Retina (tissue), 1 donor: ENCODE data around the gene BICD1.
"Not testable (repeated sequence)": the region's sequence is repeated elsewhere in the genome, so short reads cannot be mapped to it uniquely, and the experiment has no call there.

ENCODE experiments used
- DNase-seq: peaks from one replicate; pipeline ENCODE4 v3.0.0-alpha.2; 2016

BICD1 gene

DNA sequence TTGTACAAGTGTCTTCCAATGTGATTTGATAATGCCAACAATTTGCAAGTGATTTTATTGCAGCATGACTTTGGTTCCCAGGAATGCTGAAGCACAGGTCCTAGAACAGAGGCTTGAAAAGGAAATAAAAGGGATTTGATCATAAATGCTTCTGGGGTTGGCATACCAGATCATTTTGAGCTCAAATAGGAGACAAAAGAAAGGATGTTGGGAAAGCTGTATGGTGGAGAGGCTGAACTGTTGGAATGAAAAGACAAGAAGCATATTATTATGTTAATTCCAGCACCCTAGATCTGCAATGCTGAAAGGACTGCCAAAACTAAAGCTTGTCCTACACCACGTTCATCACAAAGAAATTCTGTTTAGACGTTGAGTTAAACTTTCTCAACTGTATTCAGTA is 143.1 kb downstream of the BICD1 start:
- no peak for DNase-seq

DNA sequence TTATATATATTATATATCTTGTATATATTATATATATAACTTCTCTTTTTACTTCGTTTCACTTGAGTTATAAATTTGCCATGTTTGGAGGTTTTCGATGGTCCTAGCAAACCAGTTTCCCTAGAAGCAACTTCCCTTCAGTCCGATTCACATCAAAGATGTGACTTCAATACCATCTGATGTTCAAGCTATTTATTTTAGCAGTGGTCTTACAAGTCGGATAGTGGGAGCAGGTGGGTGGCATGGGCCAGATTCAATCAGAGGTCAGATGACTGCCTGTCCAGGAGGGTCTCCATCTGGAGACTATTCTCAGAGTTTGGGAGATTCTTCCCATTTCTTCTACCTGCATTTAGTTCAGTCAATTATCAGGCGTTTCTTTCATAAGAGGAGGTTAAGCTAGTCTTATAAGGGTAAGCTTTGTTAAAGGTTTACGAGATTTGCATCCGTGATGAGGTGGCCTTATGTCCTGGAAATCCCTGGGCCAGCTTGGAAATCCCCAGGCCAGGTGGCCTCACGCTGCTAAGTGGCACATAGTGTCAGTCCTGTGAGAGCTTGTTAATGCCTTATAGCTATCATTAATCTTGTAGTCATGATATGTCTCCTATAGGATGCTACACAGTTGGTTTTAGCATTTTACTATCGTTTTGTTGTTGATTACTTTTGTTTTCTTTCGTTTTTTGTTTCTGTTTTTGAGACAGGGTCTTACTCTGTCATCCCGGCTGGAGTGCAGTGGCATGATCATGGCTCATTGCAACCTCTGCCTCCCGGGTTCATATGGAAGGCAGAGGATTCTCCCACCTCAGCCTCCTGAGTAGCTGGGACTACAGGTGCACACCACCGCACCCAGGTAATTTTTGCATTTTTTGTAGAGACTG is 145.8 kb downstream of the BICD1 start:
- peak; percentile 17 for DNase-seq

DNA sequence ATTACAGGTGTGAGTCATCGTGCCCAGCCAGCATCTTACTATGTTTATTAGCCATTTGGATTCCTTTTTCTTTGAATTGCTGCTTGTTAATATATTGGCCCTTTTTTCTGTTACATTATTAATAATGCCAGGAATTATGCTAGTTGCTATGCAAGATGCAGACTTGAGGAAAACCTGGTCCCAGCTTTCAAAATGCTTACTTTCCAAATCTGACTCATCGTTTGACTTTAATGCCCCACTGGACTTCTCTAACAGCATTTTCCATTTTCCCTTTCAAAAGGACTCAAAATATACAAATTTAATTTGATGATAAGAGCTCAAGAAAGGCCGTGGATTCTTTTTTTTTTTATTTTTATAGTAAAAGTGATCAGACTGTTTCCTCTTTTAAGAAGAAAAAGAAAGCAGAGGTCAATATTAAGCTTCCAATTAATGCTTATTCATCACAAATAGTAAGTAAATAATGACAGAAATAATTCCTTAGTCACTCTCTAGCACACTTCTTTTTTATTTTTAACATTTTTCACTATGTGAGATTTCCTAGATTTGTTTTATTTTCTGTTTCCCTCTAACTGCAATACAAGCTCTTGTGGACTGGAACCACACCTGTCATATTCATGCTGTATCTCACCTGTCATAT is 146.6 kb downstream of the BICD1 start:
- DNase-seq, result no peak

DNA sequence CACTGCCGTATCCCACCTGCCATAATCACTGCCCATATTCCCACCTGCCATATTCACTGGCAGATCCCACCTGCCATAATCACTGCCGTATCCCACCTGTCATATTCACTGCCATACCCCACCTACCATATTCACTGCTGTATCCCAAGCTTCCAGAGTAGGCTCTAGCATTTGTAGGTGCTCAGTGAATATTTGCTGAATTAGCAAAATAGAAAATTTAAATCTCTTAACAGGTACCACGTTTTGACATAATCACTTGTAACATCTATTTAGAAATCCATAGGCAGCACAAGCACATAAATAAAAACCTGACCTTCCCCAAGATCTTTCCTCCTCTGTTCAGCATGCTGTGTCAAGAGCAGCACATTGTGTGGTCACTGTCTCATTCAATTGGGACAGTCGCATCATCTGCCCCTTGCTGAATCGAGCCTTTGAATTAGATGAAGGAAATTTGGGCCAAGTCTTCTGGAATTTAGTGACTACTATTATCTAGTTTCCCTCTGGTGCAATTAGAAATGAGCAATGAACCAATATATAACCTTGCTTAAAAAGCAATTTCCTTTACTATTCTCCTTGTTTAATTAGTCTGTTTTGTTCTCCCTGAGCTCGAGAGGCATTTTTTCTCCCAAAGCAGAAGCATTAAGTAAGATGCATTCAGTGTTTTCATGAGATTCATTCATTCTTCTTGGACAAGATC is 147.8 kb downstream of the BICD1 start:
- DNase-seq, result peak; percentile 23

DNA sequence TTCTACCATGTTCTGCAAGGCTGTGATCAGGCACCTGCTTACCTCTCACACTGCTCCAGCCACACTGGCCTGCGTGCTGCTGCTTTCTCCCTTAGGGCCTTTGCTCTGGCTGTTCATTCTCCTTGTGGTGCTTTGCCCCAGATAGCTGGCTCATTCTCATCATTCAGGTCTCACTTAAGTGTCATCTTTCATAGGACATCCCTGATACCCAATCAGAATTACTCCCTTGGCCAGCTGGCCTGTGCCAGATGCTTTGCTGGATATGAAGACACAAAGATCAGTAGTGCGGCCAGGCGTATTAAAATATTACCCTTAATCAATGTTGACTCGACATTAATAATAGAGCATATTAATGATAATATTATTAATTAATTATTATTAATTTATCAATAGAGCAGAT is 148.9 kb downstream of the BICD1 start:
- no peak for DNase-seq

DNA sequence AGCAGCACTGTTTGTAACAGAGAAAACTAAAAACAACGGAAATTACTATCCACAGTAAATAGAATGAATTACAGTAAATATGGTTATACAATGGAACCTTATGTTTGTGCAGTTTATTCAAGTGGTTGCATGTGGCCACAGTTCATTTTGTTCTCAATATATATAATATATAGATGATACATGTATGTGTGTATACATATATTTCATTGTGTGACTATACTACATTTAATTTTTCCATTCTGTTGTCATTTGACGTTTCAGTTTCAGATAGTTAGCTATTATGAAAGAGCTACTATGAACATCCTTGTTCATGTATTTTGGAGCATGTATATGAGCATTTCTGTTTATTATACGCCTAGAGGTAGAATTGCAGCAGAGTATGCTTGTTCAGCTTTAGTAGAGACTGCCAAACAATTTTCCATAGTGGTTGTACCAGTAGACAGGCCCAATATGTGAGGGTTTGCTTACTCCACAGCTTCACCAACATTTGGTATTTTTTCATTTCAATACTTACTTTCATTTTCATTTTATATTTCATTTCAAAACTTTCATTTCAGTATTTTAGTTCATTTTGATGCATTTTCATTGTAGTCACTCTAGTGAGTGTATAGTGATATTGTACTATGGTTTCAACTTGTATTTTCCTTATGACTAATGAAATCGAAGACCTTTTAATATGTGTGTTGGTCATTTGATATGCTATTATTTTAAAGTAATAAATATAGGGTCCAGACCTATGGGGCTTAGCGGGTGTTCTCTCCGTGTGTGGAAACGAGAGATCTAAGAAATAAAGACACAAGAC is 151.2 kb downstream of the BICD1 start:
- DNase-seq, result no peak

DNA sequence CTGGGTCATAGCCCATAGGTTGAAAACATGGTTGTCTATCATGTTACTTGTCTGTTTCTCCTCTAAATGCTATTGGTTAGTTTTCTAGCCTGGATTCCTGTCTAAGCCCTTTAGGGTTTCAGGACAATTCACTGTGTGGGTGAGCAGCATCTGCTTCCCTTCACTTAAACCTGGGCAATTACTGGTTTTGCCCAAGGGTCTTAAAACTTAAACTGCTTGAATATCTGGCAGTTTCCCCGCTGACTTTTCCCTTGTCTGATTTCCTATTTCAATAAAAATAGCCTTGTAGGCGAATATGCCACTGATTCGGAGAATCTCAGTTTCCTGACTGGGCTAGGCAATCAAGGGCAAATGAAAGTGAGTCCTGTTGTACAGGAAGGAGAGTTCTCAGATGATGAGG is 154.0 kb downstream of the BICD1 start:
- DNase-seq, result no peak

DNA sequence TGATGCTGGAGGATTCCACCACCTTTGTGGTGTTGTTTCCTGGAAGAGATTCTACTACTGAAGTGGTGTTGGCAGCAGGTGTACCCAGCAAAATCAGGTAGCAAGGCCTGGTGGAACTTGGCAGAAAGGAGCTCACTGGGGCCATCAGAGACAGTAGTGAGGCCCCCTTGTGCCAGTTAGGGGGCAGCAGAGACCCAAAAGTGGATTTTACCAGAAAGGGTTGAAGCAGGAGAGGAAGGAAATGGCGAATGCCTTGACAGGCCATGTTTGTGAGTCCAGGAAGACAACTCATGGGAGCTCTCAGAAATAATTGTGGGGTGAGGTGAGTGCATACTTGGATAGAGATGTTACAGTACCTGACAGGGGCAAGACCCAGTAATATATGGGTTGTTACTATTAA is 155.0 kb downstream of the BICD1 start:
- no peak for DNase-seq

DNA sequence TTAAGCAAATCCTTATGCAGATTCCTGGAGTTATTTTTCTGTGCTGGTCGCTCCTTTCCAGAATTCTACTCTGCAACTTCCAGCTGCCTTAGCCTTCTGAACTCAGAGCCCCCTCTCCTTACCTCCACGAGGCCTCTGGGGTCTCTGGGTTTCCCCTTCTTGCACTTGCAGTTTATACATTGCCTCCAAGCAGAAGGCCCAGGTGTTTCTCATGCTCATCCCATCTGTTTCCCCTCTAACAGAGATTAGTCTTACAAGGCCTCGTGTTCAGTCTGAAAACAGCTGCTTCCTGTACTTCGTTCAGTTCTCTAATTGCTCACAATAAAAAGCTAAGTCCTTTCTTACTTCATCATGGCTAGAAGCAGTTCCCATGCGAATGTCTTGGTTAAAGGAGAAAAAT is 158.3 kb downstream of the BICD1 start:
- DNase-seq, result no peak

DNA sequence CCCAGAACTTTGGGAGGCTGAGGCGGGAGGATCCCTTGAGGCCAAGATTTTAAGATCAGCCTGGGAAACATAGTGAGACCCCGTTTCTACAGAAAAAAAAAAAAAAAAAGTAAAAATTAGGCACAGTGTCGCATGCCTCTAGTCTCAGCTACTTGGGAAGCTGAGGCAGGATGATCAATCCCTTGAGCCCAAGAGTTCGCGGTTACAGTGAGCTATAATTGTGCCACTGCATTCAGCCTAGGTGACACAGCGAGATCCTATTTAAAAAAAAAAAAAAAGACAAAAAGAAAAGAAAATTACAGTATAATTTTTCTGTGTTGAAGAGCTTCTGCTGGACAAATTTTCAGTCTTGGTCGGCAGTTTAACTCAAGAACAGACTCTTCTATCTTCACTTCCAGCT is 158.8 kb downstream of the BICD1 start:
- no peak for DNase-seq

DNA sequence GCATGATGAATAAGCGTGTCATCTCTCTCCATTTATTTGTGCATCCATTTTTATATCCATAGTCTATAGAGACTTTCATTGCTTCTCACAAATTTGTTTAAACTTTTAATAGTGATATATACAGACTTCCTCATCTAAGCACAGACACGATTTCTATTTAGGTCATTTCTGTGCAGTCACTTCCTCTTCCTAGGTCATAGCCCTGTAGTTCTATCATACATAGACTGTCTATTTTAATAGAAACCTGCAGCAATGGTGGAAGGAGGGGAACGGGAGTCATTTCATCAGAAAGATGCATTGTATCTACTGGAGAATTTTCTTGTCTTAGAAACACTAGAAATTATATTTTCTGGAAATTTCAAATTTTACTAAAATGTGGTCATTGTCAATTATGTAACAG is 159.3 kb downstream of the BICD1 start:
- DNase-seq, result no peak

DNA sequence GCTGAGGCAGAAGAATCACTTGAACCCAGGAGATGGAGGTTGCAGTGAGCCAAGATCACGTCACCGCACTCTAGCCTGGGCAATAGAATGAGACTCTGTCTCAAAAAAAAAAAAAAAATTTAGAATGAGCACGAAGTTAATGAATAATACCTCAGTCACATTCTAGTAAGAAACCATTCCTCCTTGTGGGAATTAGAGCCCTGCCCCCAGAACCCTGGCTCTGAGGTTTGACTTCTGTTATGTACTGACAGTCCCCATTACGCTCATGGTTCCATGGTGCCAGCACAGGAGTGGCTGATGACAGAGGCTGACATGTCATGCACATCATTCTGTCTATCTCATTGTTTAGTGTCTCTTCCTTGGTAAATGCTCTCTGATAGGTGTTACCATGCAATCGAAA is 160.1 kb downstream of the BICD1 start:
- DNase-seq, result no peak

DNA sequence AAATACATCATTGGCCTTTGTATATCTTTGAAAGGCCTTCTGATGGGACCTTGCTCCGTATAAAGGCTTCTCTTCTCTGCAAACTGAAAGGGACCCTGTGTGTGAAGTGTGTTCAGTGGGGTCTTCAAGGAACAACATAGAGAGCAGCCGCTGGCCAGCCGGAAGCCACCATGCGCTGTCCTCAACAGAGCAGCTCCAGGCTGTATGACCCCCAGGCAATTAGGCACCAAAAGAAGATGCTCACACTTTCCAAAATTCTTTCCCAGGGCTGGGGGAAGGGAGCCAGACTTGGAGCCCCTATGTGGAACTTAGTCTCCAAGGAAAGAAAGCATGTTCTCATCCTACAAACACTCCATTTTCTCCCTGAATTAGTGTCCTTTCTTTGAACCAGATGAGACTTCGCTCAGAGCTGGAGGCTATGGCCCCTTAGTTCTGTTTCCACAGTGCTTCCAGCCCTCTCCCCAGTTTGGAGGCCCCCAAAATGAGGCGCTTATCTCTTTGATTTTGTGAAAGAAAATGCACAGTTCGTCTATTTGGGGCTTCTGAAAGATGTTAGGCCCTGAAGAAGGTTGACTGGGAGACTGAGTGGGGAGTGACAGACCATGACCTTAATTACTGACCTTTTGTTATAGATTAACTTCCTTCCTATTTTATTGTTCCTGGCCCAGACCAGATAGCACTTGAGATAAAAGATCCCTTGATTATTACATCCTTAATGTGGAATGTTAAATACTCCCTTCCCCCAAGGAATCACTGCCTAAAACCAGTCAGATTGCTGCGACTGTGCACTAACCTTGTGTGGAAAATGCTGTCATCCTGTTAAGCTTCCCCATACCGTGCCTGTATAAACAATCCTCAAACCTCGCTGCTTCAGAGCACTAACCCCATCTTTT is 164.4 kb downstream of the BICD1 start:
- peak; percentile 32 for DNase-seq

DNA sequence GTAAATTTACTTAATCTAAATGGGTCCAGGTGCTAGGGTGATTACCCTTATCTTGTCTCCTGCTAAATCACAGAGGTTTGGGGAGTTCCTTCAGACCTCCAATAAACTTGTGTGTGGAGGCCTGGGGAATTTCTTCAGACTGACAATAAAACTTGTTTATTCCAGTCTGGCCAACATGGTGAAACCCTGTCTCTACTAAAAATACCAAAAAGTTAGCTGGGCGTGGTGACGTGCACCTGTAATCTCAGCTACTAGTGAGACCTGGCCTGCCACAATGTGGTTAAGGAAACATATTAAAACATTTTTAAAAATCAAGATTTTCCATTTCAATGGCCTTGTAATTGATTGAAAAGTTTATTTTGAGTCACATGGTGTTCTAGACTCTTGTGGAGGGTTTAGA is 165.8 kb downstream of the BICD1 start:
- DNase-seq, result no peak

DNA sequence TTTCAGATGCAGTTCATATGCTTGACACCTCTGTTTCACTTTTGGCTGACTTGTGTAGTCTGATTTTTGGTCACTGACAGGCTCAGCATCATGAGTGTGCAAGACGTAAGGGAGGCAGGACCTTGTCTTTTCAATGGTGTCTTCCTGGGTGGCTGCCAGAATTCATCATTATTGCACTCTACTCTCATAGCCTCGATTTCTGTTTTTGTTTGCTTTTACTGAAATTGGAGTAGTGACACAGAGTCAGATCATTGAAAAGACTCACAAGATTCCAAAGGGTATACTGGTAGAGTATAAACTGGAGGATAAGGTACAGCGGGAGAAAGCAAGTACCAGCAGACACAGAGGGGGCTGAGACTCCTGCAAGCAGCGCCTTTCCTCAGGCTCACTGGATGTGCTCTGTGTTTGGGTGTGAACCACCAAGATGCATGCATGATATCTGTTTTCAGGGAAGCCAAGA is 166.4 kb downstream of the BICD1 start:
- DNase-seq, result no peak

DNA sequence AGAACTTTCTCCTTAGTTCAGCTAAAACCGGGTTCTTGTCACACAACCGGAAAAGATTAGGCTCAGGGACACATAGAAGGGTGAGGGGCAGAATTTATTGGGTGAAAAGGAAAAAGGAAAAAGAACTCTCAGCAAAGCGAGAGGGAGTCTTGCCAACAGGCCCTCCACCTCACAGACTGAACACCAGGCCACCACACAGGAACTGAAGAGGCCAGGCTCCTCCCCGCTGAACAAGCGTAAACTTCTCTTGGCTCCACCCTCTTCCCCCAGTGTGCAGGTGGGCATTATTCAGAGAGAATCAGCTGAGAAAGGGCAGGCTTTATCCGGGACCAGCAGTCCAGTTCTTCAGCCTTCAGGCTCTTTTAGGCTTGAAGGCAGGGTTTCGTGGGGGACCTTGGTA is 167.1 kb downstream of the BICD1 start:
- DNase-seq, result no peak

DNA sequence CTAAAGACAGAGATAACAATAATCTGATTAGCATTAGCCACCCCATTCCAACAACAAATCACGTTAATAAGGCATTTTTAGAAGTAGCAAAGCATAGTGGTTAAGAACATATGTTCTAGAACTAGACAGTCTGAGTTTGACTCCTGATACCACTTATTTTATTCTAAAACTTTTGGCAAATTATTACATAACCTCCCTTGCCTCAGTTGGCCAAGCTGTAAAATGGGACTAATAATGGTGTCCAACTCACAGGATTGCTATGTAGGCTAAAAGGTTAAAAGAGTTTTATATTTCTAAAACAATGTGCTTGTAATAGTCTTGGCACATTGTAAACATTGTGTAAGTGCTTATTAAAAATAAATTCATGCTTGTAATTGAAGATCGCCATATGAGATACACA is 168.0 kb downstream of the BICD1 start:
- no peak for DNase-seq

DNA sequence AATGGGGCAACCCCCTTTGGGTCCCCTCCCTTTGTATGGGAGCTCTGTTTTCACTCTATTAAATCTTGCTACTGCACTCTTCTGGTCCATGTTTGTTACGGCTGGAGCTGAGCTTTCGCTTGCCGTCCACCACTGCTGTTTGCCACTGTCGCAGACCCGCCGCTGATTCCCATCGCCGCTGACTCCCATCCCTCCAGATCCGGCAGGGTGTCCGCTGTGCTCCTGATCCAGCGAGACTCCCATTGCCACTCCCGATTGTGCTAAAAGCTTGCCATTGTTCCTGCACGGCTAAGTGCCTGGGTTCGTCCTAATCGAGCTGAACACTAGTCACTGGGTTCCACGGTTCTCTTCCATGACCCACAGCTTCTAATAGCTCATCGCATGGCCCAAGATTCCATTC is 168.9 kb downstream of the BICD1 start:
- DNase-seq, result not testable (repeated sequence)

DNA sequence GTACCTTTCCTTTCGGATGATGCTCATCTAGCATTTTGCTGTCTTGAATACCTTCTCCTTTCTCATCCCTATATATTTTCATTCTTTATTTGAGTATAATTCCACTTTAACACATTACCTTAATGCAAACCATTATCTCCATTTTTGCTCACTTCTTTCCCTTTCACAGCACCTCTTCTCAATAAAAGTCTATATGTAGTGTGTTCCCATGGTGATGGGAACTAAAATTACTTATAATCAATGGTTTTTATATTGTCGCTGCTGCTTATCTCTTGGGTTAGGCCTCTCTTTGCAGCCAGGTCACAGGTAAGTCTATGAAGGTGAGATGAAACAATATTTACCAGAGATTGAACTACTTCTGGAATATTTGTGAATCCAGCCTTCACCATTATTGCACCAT is 171.1 kb downstream of the BICD1 start:
- DNase-seq, result no peak

DNA sequence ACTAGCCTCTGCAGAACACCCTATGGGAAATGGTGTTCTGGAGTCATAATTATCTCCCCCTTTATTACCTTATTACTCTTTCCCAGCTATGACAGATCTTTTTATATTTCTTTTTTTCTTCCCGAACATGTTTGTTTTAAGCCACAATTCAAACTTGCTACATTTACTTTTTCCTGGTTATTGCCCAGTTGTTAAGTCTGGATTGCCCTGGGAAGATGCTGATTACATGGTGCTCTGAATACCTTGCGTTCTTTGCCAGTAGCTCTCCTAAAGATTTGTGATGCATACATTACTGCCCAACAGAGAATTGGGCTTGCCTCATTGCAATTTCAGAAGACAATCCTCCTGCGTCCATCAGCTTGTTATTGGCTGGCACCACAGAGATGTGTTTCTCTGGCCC is 174.5 kb downstream of the BICD1 start:
- no peak for DNase-seq

DNA sequence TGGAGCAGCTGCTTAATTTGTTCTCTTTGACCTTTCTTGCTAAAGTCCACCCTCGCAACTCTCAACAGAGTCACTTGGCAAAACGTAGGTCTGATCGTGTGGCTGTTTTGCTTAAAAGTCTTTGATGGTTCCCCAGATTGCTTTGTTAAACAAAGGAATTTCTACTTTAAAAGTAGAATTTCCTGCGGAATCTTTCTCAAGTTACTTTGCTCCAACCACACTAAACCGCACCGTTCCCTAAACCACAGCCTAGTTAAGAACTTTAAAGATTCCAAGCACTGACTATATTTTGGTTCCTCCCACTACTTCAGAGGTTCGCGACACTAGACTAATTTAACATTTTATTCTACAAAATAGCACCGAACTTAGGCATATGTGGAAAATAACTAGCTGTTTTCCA is 177.9 kb downstream of the BICD1 start:
- DNase-seq, result no peak

DNA sequence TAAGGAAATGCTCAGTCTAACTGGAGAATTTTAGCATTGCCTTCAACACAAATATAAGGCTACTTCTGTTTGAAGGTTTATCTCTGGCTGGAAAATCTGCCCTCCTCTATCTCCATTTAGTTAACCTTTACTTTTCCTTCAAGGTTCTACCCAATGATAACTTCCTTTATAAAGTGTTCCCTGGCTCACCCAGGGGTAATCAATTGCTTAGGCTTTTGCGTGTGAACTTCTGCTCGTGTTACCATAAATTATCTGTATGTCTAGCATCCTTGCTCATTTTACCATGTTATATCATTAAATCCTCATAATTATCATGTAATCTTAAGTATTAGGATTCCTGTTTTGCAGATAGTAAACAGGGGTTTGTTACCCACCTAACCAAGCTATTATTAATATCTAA is 178.4 kb downstream of the BICD1 start:
- no peak for DNase-seq
